Fibroblast of upper back skin (primary cell): ENCODE data around the gene HBQ1.
"Not testable (repeated sequence)": the region's sequence is repeated elsewhere in the genome, so short reads cannot be mapped to it uniquely, and the experiment has no call there.

Experiments
- DNase-seq: peaks from one replicate; pipeline ENCODE4 v3.0.0-alpha.2; 2013

Gene HBQ1

GRCh38 chr16:162271-162991, 17.8 kb upstream of the HBQ1 start:
- no peak for DNase-seq

GRCh38 chr16:163139-163538, 17.1 kb upstream of the HBQ1 start:
- DNase-seq: not testable (repeated sequence)

GRCh38 chr16:163696-164095, 16.6 kb upstream of the HBQ1 start:
- DNase-seq: not testable (repeated sequence)

GRCh38 chr16:164134-164823, 16.0 kb upstream of the HBQ1 start:
- DNase-seq: not testable (repeated sequence)

- DNase-seq: no peak
These were observed 15.3 kb upstream of the HBQ1 start for GRCh38 chr16:164827-165538.

- no peak for DNase-seq
These were observed 14.5 kb upstream of the HBQ1 start, which contains the start of gene HBM for GRCh38 chr16:165539-166374. HBM (plus strand) TSS chr16:165978; CDS start chr16:165998, 20 bp downstream.

GRCh38 chr16:166375-167121, 13.7 kb upstream of the HBQ1 start:
- DNase-seq: no peak

GRCh38 chr16:167122-167690, 13.1 kb upstream of the HBQ1 start:
- DNase-seq: no peak

- DNase-seq: no peak
These were observed 11.8 kb upstream of the HBQ1 start for GRCh38 chr16:168424-168823.

GRCh38 chr16:169014-169413, 11.2 kb upstream of the HBQ1 start:
- DNase-seq: no peak

- peak; percentile 24 for DNase-seq
These were observed 10.2 kb upstream of the HBQ1 start for GRCh38 chr16:170088-170507.

- no peak for DNase-seq
These were observed 9.5 kb upstream of the HBQ1 start for GRCh38 chr16:170788-171187.

- not testable (repeated sequence) for DNase-seq
These were observed 7.8 kb upstream of the HBQ1 start, which contains the start of gene HBA2 for GRCh38 chr16:172374-172941. HBA2 (plus strand) TSS chr16:172876; CDS start chr16:172913, 37 bp downstream.

- not testable (repeated sequence) for DNase-seq
These were observed 6.9 kb upstream of the HBQ1 start for GRCh38 chr16:173211-173854.

- DNase-seq: not testable (repeated sequence)
These were observed 6.1 kb upstream of the HBQ1 start for GRCh38 chr16:173928-174769.

GRCh38 chr16:175011-175949, 5.0 kb upstream of the HBQ1 start:
- no peak for DNase-seq

- DNase-seq: not testable (repeated sequence)
These were observed 4.3 kb upstream of the HBQ1 start for GRCh38 chr16:176006-176405.
